ENCODE data around the gene RAI2. TPM values are rescaled to one million over a fixed set of nuclear protein-coding genes. Genes with fewer than 3 reads are reported as not detected.

The RAI2 gene
- total RNA-seq, 1 donor from 2014 or later: not detected

GRCh38 chrX:17846045-17846444, 15.1 kb downstream of the RAI2 start:
- H3K9me3 Mint-ChIP-seq: no peaks in the 10 kb centered on the region
- Histone ChIP-seq H3K79me2 (ENCODE audit: low read depth) (no peaks in the 10 kb centered on the region), H3K4me3 (no peak overlapping the region), H3K9ac (no peak overlapping the region), H2AFZ (replicated peaks) (no peak overlapping the region), H3K9me3 (ENCODE audit: low read depth) (no peaks in the 10 kb centered on the region), H4K20me1 (ENCODE audit: low read depth) (no peaks in the 10 kb centered on the region), H3K27ac (no peak overlapping the region), H3K4me2 (no peak overlapping the region), H3K36me3 (no peaks in the 10 kb centered on the region), H3K4me1 (no peaks in the 10 kb centered on the region), H3F3A (ENCODE audit: low read depth) (no peaks in the 10 kb centered on the region), H3K27me3 (no peaks in the 10 kb centered on the region)
- peaks cover 8% of the 10 kb centered on the region for H3K4me1 Mint-ChIP-seq
- DNase-seq (ENCODE audit: low spot score): no peak
- no peak overlapping the region for H3K27ac Mint-ChIP-seq
- peaks cover 5% of the 10 kb centered on the region for H3K27me3 Mint-ChIP-seq (ENCODE audit: insufficient read depth, low read depth)
- H3K36me3 Mint-ChIP-seq: no peaks in the 10 kb centered on the region
- no peak for TF ChIP-seq CTCF (IDR thresholded peaks at IDR 0.05)
- TF ChIP-seq EZH2phosphoT487 (IDR thresholded peaks at IDR 0.05): no peak
- no peak for TF ChIP-seq EZH2 (IDR thresholded peaks at IDR 0.05)
- H3K4me3 Mint-ChIP-seq: no peak overlapping the region

- H3K79me2 ChIP-seq (ENCODE audit: low read depth): no peaks in the 10 kb centered on the region
- Mint-ChIP-seq H3K4me3 (no peak overlapping the region), H3K4me1 (peaks cover 8% of the 10 kb centered on the region), H3K27me3 (ENCODE audit: insufficient read depth, low read depth) (peaks cover 5% of the 10 kb centered on the region), H3K36me3 (no peaks in the 10 kb centered on the region), H3K9me3 (no peaks in the 10 kb centered on the region), H3K27ac (no peak overlapping the region)
- no peak overlapping the region for H2AFZ ChIP-seq (replicated peaks)
- H3K36me3 ChIP-seq: no peaks in the 10 kb centered on the region
- H3K4me2 ChIP-seq: no peak overlapping the region
- H3F3A ChIP-seq (ENCODE audit: low read depth): no peaks in the 10 kb centered on the region
- H3K9me3 ChIP-seq (ENCODE audit: low read depth): no peaks in the 10 kb centered on the region
- no peaks in the 10 kb centered on the region for H3K27me3 ChIP-seq
- no peak overlapping the region for H3K4me3 ChIP-seq
- TF ChIP-seq EZH2 (IDR thresholded peaks at IDR 0.05) (no peak), CTCF (IDR thresholded peaks at IDR 0.05) (no peak), EZH2phosphoT487 (IDR thresholded peaks at IDR 0.05) (no peak)
- no peaks in the 10 kb centered on the region for H4K20me1 ChIP-seq (ENCODE audit: low read depth)
- DNase-seq (ENCODE audit: low spot score): no peak
- no peak overlapping the region for H3K27ac ChIP-seq
- no peaks in the 10 kb centered on the region for H3K4me1 ChIP-seq
- no peak overlapping the region for H3K9ac ChIP-seq
Observed at GRCh38 chrX:17844236-17844635, 16.9 kb downstream of the RAI2 start.

GRCh38 chrX:17842769-17843525, 18.2 kb downstream of the RAI2 start:
- Histone ChIP-seq H3K4me1 (no peaks in the 10 kb centered on the region), H3K27ac (no peak overlapping the region), H3K9ac (no peak overlapping the region), H3K27me3 (no peaks in the 10 kb centered on the region), H3K4me2 (no peak overlapping the region), H3F3A (ENCODE audit: low read depth) (no peaks in the 10 kb centered on the region), H2AFZ (replicated peaks) (no peak overlapping the region), H4K20me1 (ENCODE audit: low read depth) (no peaks in the 10 kb centered on the region), H3K79me2 (ENCODE audit: low read depth) (no peaks in the 10 kb centered on the region), H3K36me3 (no peaks in the 10 kb centered on the region), H3K4me3 (no peak overlapping the region), H3K9me3 (ENCODE audit: low read depth) (no peaks in the 10 kb centered on the region)
- no peak for DNase-seq (ENCODE audit: low spot score)
- Mint-ChIP-seq H3K27ac (no peak overlapping the region), H3K27me3 (ENCODE audit: insufficient read depth, low read depth) (peaks cover 9% of the 10 kb centered on the region), H3K4me3 (no peak overlapping the region), H3K36me3 (no peaks in the 10 kb centered on the region), H3K4me1 (peaks cover 8% of the 10 kb centered on the region), H3K9me3 (no peaks in the 10 kb centered on the region)
- TF ChIP-seq CTCF (IDR thresholded peaks at IDR 0.05): no peak
- TF ChIP-seq EZH2 (IDR thresholded peaks at IDR 0.05): no peak
- TF ChIP-seq EZH2phosphoT487 (IDR thresholded peaks at IDR 0.05): no peak
